Measurements from ENCODE around the gene MYO9A. TPM values are rescaled to one million over a fixed set of nuclear protein-coding genes. Genes with fewer than 3 reads are reported as not detected.

MYO9A gene
- total RNA-seq, 1 experiment from 2014 or later = 21.4 TPM

DNA sequence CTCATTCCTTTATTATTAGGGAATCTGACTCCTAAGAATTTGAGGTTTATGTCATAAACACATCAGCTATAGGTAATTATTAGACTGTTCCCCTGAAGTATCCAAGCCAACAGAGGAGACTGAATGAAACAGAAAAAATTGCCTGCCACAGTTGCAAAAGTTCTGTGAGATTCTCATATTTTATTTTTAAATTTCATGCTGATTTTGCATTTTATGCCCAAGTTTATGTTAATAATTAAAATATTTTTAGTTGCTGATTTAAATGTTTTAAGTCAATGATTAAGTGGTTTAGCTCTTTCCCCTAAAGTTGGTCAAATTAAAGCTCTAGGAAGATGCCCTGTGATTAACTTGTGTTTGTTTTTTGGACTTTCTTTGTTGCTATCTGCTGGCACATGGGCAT lies 10.4 kb upstream of the MYO9A start:
- TF ChIP-seq, protein P1, sequence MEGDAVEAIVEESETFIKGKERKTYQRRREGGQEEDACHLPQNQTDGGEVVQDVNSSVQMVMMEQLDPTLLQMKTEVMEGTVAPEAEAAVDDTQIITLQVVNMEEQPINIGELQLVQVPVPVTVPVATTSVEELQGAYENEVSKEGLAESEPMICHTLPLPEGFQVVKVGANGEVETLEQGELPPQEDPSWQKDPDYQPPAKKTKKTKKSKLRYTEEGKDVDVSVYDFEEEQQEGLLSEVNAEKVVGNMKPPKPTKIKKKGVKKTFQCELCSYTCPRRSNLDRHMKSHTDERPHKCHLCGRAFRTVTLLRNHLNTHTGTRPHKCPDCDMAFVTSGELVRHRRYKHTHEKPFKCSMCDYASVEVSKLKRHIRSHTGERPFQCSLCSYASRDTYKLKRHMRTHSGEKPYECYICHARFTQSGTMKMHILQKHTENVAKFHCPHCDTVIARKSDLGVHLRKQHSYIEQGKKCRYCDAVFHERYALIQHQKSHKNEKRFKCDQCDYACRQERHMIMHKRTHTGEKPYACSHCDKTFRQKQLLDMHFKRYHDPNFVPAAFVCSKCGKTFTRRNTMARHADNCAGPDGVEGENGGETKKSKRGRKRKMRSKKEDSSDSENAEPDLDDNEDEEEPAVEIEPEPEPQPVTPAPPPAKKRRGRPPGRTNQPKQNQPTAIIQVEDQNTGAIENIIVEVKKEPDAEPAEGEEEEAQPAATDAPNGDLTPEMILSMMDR (conservative IDR thresholded peaks at IDR 0.05) = no peak
- no peaks in the 10 kb centered on the region for H3K4me1 Mint-ChIP-seq

More for the DNA sequence above, 10.4 kb upstream of the MYO9A start:
- H3K27ac Mint-ChIP-seq = no peak overlapping the region
- no peaks in the 10 kb centered on the region for H3K9me3 Mint-ChIP-seq
- Histone ChIP-seq H3K79me2 (ENCODE audit: insufficient read depth, low read length) (no peaks in the 10 kb centered on the region), H3K23ac (ENCODE audit: insufficient read length, low read depth, low read length) (no peak overlapping the region), H2BK12ac (ENCODE audit: insufficient read length, low read depth, low read length) (no peak overlapping the region), H3K56ac (ENCODE audit: insufficient read length, low read depth, low read length) (no peak overlapping the region), H3T11ph (ENCODE audit: low read length) (no peak overlapping the region), H2BK15ac (ENCODE audit: low read depth, low read length) (no peak overlapping the region), H3K18ac (ENCODE audit: insufficient read length, low read depth, low read length) (no peak overlapping the region), H3K9me3 (ENCODE audit: control insufficient read depth, low read depth, low read length) (no peaks in the 10 kb centered on the region), H3K79me1 (ENCODE audit: insufficient read depth, low read depth, low read length, poor library complexity, severe bottlenecking) (no peaks in the 10 kb centered on the region), H3K14ac (ENCODE audit: insufficient read depth, low read length) (no peak overlapping the region), H3K4me1 (ENCODE audit: insufficient read depth, low read length) (no peaks in the 10 kb centered on the region), H3K4ac (ENCODE audit: low read depth, low read length) (no peak overlapping the region), H3K27ac (ENCODE audit: insufficient read length, low read depth, low read length) (no peak overlapping the region), H3K27me3 (ENCODE audit: insufficient read depth, low read length) (no peaks in the 10 kb centered on the region), H3K9ac (ENCODE audit: extremely low read depth, insufficient read length, low read length) (no peak overlapping the region), H2AK5ac (ENCODE audit: insufficient read length, low read length) (no peak overlapping the region), H4K91ac (ENCODE audit: insufficient read length, low read depth, low read length) (no peak overlapping the region), H2BK5ac (ENCODE audit: insufficient read length, low read length) (no peak overlapping the region), H2BK120ac (ENCODE audit: low read depth, low read length, poor library complexity, severe bottlenecking) (no peak overlapping the region), H4K8ac (replicated peaks; ENCODE audit: insufficient read length, low read depth, low read length) (no peak overlapping the region), H3K23me2 (ENCODE audit: insufficient read length, low read depth, low read length, poor library complexity, severe bottlenecking) (no peaks in the 10 kb centered on the region), H4K5ac (ENCODE audit: insufficient read length, low read depth, low read length) (no peak overlapping the region), H4K20me1 (ENCODE audit: control insufficient read depth, insufficient read depth, insufficient read length) (no peaks in the 10 kb centered on the region), H2AFZ (ENCODE audit: low read length) (no peak overlapping the region), H3K4me2 (ENCODE audit: insufficient read depth, insufficient read length, low read length) (no peak overlapping the region), H2BK20ac (ENCODE audit: low read depth, low read length, poor library complexity, severe bottlenecking) (no peak overlapping the region)
- no peak overlapping the region for H3K4me3 Mint-ChIP-seq
- H3K27me3 Mint-ChIP-seq (ENCODE audit: low read depth) = no peaks in the 10 kb centered on the region
- H3K36me3 Mint-ChIP-seq (ENCODE audit: insufficient read depth in 1 of 3, low read depth in 3 of 3) = no peaks in the 10 kb centered on the region
- DNase-seq = no peak
